T-helper 2 cell treated with Interferon-gamma antibody and Interleukin-4, amounts not matched to agents 100 ng/mL and 5 ng/mL, for 36 hours (primary cell): Measurements from ENCODE around the gene ACOT13. TPM values are rescaled to one million over a fixed set of nuclear protein-coding genes. Genes with fewer than 3 reads are reported as not detected.
"Not testable (repeated sequence)": the region's sequence is repeated elsewhere in the genome, so short reads cannot be mapped to it uniquely, and the experiment has no call there.

Experiments
- intact Hi-C: fragments of 100-400 bp; cut with micrococcal nuclease; formaldehyde crosslinking; loops from one replicate; pipeline ENCODE4 v1.15.1; 2023
- total RNA-seq: library from RNA; stranded (reverse); gene quantifications from 2 replicates; pipeline ENCODE4 v1.2.3, GENCODE V29; 2022

ACOT13 gene
- total RNA-seq = 21.3 and 24.4 TPM in 2 replicates

- intact Hi-C loops = loop anchor here (1.0 kb wide), 3 partner anchors 21 to 107 kb away; partner anchors contain the start of genes GMNN and KIAA0319
Measured at GRCh38 chr6:24666641-24667377, at the start of gene ACOT13, which contains the start of gene TDP2. ACOT13 (plus strand) TSS chr6:24667077; CDS start chr6:24667264, 187 bp downstream. TDP2 (minus strand) TSS chr6:24666899; CDS start chr6:24666862, 37 bp downstream.

DNA sequence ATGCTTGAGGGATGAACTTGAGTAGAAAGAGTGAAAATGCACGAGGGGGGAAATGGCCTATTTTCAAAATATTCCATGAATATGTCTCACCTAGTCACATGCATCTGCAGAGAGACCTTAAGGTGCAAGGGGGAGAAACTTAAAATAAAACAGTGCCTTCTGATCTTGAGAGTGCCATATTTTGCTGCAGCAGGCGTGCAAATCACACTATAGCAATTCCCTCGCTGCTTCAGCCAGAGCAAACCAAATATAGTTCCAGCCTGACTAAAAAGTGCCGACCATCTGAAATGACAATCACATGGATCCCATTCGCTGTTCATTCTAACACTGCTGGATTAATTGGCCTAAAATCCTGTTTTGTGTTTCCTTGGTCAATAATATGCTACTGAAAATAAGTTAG is 47.2 kb upstream of the ACOT13 start:
- intact Hi-C loops = no loop called here

DNA sequence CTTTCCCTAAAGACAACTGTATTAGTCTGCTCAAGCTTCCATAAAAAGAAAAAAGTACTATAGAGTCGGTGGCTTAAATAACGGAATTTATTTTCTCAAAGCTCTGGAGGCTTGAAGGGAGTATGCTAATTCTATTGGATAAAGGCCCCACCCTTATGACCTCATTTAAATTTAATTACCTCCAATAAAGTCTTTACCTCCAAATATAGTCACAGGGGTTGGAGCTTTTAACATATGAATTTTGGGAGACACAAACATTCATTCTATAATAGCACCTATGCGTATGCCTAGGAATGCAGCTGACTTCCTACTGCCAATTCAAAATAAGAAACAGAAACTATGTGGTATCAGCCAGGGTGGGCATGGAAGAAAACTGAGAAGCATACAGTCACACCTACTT is 46.2 kb upstream of the ACOT13 start:
- intact Hi-C loops = no loop called here

- intact Hi-C loops = no loop called here
Measured at GRCh38 chr6:24621626-24622289, 45.1 kb upstream of the ACOT13 start.

DNA sequence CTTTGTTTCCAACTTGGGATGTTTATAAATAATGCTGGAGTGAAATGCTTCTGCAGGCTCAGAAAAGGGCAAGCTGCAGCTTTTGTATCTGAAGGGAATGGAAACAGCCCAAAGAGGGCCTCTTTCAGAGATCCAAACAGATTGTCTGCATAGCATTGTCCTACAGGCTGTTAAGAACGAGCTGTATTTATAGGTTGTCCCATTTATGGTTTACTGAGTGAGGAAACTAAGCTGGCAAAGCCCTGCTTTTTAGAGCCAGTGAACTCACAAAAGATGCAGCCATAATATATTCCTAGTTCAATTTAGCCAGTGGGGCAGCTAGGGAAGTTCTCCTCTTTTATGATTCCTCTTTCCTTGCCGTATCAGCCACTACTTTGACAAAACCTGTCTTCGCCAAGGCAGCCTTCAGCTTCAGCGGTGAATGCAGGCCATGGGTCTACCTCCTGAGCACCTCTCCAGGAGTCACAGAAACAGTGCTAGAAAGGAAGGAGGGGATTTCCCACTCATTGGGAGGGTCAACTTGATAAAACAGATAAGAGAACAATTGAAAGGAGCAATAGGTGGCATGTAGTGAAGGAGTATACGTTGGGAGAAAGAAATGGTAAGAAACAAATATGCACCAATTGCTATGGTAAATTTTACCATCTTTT is 35.9 kb upstream of the ACOT13 start:
- intact Hi-C loops = no loop called here

- intact Hi-C loops = no loop called here
Measured at GRCh38 chr6:24631671-24632070, 35.2 kb upstream of the ACOT13 start.

GRCh38 chr6:24632573-24632972 is 34.3 kb upstream of the ACOT13 start:
- intact Hi-C loops = no loop called here

DNA sequence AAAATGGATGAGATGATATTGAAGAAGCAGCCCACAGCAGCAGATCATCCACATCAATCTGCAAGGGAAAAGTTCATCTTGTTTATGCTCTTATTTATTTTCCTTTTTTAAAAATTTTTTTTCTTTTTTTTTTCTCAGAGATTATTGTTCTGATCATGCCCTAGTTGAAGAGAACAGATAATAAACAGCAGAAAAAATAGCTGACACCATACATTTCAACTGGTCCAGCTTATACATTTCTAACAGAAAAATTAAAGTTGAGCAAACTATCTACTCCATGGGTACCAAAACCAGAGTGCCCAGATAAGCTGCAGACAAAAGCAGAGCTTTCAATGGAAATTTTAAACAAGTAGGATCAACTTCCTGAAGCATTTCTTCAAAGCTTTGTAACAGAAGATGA is 30.2 kb upstream of the ACOT13 start:
- intact Hi-C loops = no loop called here

- intact Hi-C loops = no loop called here
Measured at GRCh38 chr6:24640166-24640565, 26.7 kb upstream of the ACOT13 start.

GRCh38 chr6:24640631-24641030 is 26.2 kb upstream of the ACOT13 start:
- intact Hi-C loops = not testable (repeated sequence)

GRCh38 chr6:24642061-24642460 is 24.8 kb upstream of the ACOT13 start:
- intact Hi-C loops = no loop called here

DNA sequence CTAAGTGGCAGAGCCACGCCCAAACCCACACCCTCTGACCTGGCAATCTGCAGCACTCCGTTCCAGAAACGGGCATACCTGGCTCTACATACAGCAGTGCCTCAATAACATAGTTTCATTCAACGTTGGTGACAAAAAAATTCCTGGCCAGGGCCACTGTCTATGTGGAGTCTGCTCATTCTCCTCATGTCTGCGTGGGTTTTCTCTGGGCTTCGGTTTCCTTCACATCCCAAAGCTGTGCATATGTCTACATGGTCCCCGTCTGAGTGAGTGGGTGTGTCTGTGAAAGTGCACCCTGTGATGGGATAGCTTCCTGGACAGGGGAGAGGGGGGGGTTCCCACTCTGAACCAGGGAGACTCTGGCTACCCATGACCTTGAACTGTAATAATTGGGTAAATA is 23.0 kb upstream of the ACOT13 start:
- intact Hi-C loops = no loop called here

GRCh38 chr6:24644377-24644776 is 22.5 kb upstream of the ACOT13 start:
- intact Hi-C loops = no loop called here

DNA sequence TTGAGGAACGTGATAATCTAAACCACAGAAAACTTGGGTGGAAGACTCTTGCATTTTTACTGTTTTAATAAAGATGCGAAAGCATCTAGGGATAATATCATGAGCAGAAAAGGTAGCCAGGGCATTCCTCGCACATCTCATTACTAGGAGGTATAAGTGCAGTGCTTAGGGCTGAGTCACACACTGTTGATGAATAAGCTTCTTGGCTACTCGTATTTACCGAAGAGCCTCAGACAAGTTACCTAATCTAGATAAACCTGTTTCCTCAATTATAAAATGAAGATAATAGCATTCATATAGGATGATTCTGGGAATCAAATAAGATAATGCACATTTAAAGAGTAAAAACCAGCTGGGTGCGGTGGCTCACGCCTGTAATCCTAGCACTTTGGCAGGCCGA is 20.1 kb upstream of the ACOT13 start:
- intact Hi-C loops = loop anchor here (1.0 to 5.0 kb wide), 2 partner anchors 20 to 76 kb away; partner anchors contain the start of gene TDP2

DNA sequence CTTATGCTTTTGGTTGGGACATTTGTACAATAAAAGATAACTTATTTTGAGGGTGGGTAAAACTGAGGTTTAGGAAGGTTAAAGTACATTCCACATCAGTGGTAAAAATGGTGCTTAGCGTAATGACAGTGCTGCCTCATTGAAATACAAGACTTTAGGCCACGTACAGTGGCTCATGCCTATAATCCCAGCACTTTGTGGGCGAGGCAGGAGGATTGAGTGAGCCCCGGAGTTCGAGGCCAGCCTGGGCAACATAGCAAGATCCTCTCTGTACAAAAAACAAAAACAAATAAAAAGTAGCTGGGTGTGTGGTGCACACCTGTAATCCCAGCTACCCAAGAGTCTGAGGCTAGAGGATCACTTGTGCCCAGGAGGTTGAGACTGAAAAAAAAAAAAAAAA is 18.6 kb upstream of the ACOT13 start:
- intact Hi-C loops = loop anchor here (5.0 kb wide), 1 partner anchor 74 kb away; no protein-coding TSS in a partner anchor

- intact Hi-C loops = loop anchor here (5.0 kb wide), 1 partner anchor 73 kb away; no protein-coding TSS in a partner anchor
Measured at GRCh38 chr6:24649691-24650090, 17.2 kb upstream of the ACOT13 start.

DNA sequence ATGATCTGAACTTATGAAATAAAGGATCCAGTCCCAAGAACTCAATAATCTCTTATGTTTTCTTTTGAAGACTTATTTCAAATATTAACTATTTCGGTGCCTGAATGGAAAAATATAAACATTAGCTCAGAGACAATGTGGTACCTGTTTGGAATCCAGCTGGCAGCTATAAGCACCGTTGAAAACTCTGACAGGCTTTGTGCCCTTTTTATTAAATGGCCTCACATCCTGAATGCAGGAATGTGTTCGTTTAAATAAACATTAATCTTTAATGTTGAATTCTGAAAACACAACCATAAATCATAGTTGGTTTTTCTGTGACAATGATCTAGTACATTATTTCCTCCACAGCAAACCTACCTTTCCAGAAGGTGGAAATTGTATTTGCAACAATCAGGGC is 16.5 kb upstream of the ACOT13 start:
- intact Hi-C loops = no loop called here

GRCh38 chr6:24655215-24655614 is 11.7 kb upstream of the ACOT13 start:
- intact Hi-C loops = no loop called here

DNA sequence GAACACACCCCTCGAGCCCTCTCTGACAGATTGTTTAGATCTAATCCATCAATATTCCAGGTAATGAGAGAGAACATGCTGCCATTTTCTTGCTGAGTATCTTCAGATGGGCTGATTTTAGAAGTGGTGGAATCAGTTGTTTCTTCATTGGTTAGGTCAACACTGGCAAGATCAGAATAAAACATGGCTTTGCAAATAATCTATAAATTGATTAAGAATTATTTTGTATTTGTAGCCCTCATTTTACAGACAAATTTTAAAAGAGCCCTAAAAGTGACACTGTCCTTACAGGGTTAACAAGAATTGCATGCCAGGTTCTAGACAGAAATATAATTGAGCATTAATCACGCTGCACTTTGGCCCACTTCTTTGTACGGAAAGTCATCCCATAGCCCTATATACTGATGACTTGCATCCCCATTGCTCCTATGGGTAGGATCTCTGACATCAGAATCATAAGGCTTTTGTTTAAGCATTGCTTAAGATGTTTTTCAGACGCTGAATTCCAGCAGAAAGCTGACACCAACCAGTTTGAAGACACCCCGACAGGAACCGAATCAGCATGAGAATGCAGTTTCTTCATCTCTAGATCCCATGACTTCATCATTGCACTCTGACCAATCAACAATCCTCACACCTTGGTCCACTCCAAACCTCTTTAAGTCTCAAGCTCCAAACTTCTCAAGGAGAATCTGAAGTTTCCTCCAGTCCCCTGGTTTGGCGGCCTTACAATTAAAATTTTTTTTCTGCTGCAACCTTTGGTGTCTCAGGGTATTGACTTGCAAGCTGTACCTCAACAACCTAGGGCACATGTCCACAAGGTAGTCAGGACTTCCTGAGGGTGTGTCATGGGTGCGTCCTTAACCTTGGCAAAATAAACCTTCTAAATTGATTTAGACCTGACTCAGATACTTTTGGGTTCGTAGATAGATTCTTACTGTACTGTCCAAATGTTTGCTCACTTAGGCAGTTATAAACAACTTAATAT is 8.0 kb upstream of the ACOT13 start:
- intact Hi-C loops = no loop called here

DNA sequence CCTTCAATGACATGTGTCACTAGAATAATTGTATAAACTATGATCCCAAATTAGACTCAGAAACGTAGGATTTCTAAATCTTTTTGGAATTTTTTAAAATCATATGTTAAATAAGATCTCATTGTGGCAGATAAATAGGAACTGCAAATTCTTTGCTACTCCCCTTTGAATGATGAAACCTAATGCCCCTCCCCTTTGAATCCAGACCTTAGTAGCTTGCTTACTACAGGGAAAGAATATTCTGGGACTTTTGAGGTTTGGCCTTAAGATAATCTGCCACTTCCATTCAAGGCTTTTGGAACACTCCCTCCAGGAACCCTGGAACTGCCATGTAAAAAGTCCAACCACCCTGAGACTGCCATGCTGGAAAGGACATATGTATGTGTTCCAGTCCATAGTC is 7.3 kb upstream of the ACOT13 start:
- intact Hi-C loops = no loop called here

DNA sequence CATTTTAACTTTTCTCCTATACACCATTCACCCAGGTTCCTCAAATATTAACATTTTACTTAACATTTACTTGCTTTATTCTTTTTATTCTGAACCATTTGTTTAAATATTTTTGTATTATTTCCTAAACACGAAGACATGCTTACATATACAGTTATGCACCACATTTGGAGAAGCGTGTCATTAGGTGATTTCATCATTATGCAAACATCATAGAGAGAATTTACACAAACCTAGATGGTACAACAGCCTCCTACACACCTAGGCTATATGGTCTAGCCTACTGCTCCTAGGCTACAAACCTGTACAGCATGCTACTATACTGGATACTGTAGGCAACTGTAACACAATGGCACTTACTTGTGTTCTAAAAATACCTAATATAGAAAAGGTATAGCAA is 6.8 kb upstream of the ACOT13 start:
- intact Hi-C loops = no loop called here
